Peyer's patch (tissue), 4 donors: ENCODE data around the gene AP1M1. TPM values are rescaled to one million over a fixed set of nuclear protein-coding genes. Genes with fewer than 3 reads are reported as not detected.

ENCODE experiments used
- DNase-seq, 3 donors: peaks; one replicate each; pipeline ENCODE4 v3.0.0-alpha.2; 2017 to 2019
- H3K27ac ChIP-seq, 4 donors: fragments of 200-600 bp; sonication (generic); one replicate each; pipeline ENCODE4 v1.5.1; 2016 to 2019
- H3K27me3 ChIP-seq, 2 donors: fragments of 200-600 bp; sonication (generic); one replicate each; pipeline ENCODE4 v1.5.1; 2019
- H3K36me3 ChIP-seq, 3 donors: fragments of 200-600 bp; sonication (generic); one replicate each; pipeline ENCODE4 v1.5.1; 2016 to 2019
- H3K4me1 ChIP-seq, 4 donors: fragments of 200-600 bp; sonication (generic); one replicate each; pipeline ENCODE4 v1.5.1; 2016 to 2019
- H3K4me3 ChIP-seq, 4 donors: fragments of 200-600 bp; sonication (generic); 1 replicate in 3 of 4; 2 replicates in 1 of 4; pipeline ENCODE4 v1.5.1; 2016 to 2019; ENCODE audit warnings: mild to moderate bottlenecking in 1 of 4
- H3K9me3 ChIP-seq, 4 donors: fragments of 200-600 bp; sonication (generic); one replicate each; pipeline ENCODE4 v1.5.1; 2016 to 2019; ENCODE audit warnings: mild to moderate bottlenecking in 1 of 4
- CTCF ChIP-seq, 6 experiments: fragments of 450-650 bp in 4 of 6; fragments of 200-600 bp in 2 of 6; sonication (generic) in 1 of 6; IDR thresholded peaks; one replicate each; pipeline ENCODE4 v1.5.1; 2017 to 2019; ENCODE audit warnings: antibody characterized with exemption in 6 of 6, mild to moderate bottlenecking in 3 of 6, moderate library complexity in 1 of 6
- POLR2A ChIP-seq, 2 donors: fragments of 450-650 bp; IDR thresholded peaks; one replicate each; pipeline ENCODE4 v1.5.1; 2017; ENCODE audit warnings: antibody characterized with exemption in 2 of 2, mild to moderate bottlenecking in 2 of 2, moderate library complexity in 2 of 2
- total RNA-seq, 4 donors: library from RNA; depleted of rRNA; stranded (reverse); fragments of >200 nt; gene quantifications; one replicate each; pipeline ENCODE4 v1.1.0, GENCODE V29; 2016

The AP1M1 gene
- total RNA-seq, 4 donors from 2014 or later: 52.7 to 83.9 (median 62.8) TPM

GRCh38 chr19:16265205-16265604, 67.5 kb downstream of the AP1M1 start:
- DNase-seq: no peak
- Histone ChIP-seq H3K27me3 (no peaks in the 10 kb centered on the region), H3K27ac (no peak overlapping the region), H3K4me3 (no peak overlapping the region), H3K9me3 (no peaks in the 10 kb centered on the region), H3K4me1 (peaks cover 0 to 33% (median 14%) of the 10 kb centered on the region in 4 donors), H3K36me3 (no peaks in the 10 kb centered on the region)
- TF ChIP-seq CTCF (IDR thresholded peaks at IDR 0.05) (no peak), POLR2A (IDR thresholded peaks at IDR 0.05) (no peak)

- Histone ChIP-seq H3K9me3 (no peaks in the 10 kb centered on the region), H3K27me3 (no peaks in the 10 kb centered on the region), H3K27ac (no peak overlapping the region), H3K36me3 (no peaks in the 10 kb centered on the region), H3K4me1 (peaks cover 0 to 25% (median 12%) of the 10 kb centered on the region in 4 donors), H3K4me3 (no peak overlapping the region)
- no peak for DNase-seq
- no peak for TF ChIP-seq POLR2A (IDR thresholded peaks at IDR 0.05)
- no peak for TF ChIP-seq CTCF (IDR thresholded peaks at IDR 0.05)
Observed at GRCh38 chr19:16265890-16266585, 68.3 kb downstream of the AP1M1 start.

- no peak overlapping the region for H3K27ac ChIP-seq
- no peaks in the 10 kb centered on the region for H3K36me3 ChIP-seq
- H3K9me3 ChIP-seq: no peaks in the 10 kb centered on the region
- TF ChIP-seq POLR2A (IDR thresholded peaks at IDR 0.05) (no peak), CTCF (IDR thresholded peaks at IDR 0.05) (no peak)
- no peak for DNase-seq
- H3K4me1 ChIP-seq: peaks cover 0 to 22% (median 10%) of the 10 kb centered on the region in 4 donors
- H3K27me3 ChIP-seq: no peaks in the 10 kb centered on the region
- no peak overlapping the region for H3K4me3 ChIP-seq
Observed at GRCh38 chr19:16266586-16266942, 68.9 kb downstream of the AP1M1 start.

GRCh38 chr19:16268676-16269319, 71.1 kb downstream of the AP1M1 start:
- Histone ChIP-seq H3K27ac (no peak overlapping the region), H3K27me3 (no peaks in the 10 kb centered on the region), H3K9me3 (no peaks in the 10 kb centered on the region), H3K4me3 (no peak overlapping the region), H3K4me1 (peaks cover 0 to 6% (median 0%) of the 10 kb centered on the region in 4 donors), H3K36me3 (no peaks in the 10 kb centered on the region)
- DNase-seq: no peak
- TF ChIP-seq CTCF (IDR thresholded peaks at IDR 0.05) (no peak), POLR2A (IDR thresholded peaks at IDR 0.05) (no peak)

- Histone ChIP-seq H3K27ac (peak overlapping the region in 3 of 4 donors; percentile 5 to 34 (median 32)), H3K27me3 (no peaks in the 10 kb centered on the region), H3K4me3 (no peak overlapping the region), H3K9me3 (no peaks in the 10 kb centered on the region), H3K4me1 (peaks cover 0 to 6% (median 0%) of the 10 kb centered on the region in 4 donors), H3K36me3 (no peaks in the 10 kb centered on the region)
- TF ChIP-seq CTCF (IDR thresholded peaks at IDR 0.05) (no peak), POLR2A (IDR thresholded peaks at IDR 0.05) (no peak)
- no peak for DNase-seq
Observed at GRCh38 chr19:16272945-16273344, 75.2 kb downstream of the AP1M1 start.
